IMR-90 (cell line): ENCODE data around the gene UBE2G1. TPM values are rescaled to one million over a fixed set of nuclear protein-coding genes. Genes with fewer than 3 reads are reported as not detected.

Experiments used
- ATAC-seq: fragments of 200-7000 bp; cut with Tn5 transposase; 2 replicates; pipeline ENCODE4 v1.9.1; 2020; ENCODE audit warnings: low read depth, mild to moderate bottlenecking, moderate library complexity
- BruUV-seq: library from RNA; stranded (reverse); fragments of 400-500 nt; replicated peaks from 2 replicates; lab custom pipeline; 2021; lab: Mats Ljungman, UMichigan
- CTCF ChIA-PET: fragments of 300-600 bp; formaldehyde crosslinking; extraction: SDS; loops from one replicate; lab custom pipeline; 2021; ENCODE audit warnings: antibody characterized with exemption; lab: Yijun Ruan, JAX
- POLR2A ChIA-PET: fragments of 300-600 bp; sonication (Branson Sonifier 250); formaldehyde crosslinking; loops from one replicate; lab custom pipeline; 2022; ENCODE audit warnings: antibody characterized with exemption; ENCODE audit not compliant: unreplicated experiment; lab: Charles Lee
- DNase-seq: peaks from one replicate; pipeline ENCODE4 v3.0.0; 2013
- H2AFZ ChIP-seq: replicated peaks from 2 replicates; pipeline ENCODE3; 2013; ENCODE audit warnings: low read length, mild to moderate bottlenecking; ENCODE audit not compliant: poor library complexity
- H2AK5ac ChIP-seq: 2 replicates; pipeline ENCODE4 v1.6.1; 2013; ENCODE audit warnings: low read depth, low read length, inconsistent platforms
- H2AK9ac ChIP-seq: replicated peaks from 2 replicates; pipeline ENCODE3; 2013; ENCODE audit warnings: mild to moderate bottlenecking, low read depth, low read length, moderate library complexity; ENCODE audit not compliant: poor library complexity
- H2BK120ac ChIP-seq: 2 replicates; pipeline ENCODE4 v1.6.1; 2013; ENCODE audit warnings: low read depth, low read length, inconsistent platforms
- H2BK15ac ChIP-seq: 3 replicates; pipeline ENCODE4 v1.6.1; 2013; ENCODE audit warnings: low read depth, low read length, inconsistent platforms
- H2BK20ac ChIP-seq: 2 replicates; pipeline ENCODE4 v1.6.1; 2013; ENCODE audit warnings: low read depth, mild to moderate bottlenecking, inconsistent platforms, low read length, moderate library complexity
- H2BK5ac ChIP-seq: 2 replicates; pipeline ENCODE4 v1.6.1; 2013; ENCODE audit warnings: mild to moderate bottlenecking, low read depth, low read length, inconsistent platforms; ENCODE audit not compliant: poor library complexity, severe bottlenecking
- H3K14ac ChIP-seq: replicated peaks from 2 replicates; pipeline ENCODE4 v1.6.1; 2013; ENCODE audit warnings: low read depth, low read length, inconsistent platforms
- H3K18ac ChIP-seq: 2 replicates; pipeline ENCODE4 v1.6.1; 2013; ENCODE audit warnings: low read depth, low read length, control low read depth
- H3K23ac ChIP-seq: 2 replicates; pipeline ENCODE4 v1.6.1; 2013; ENCODE audit warnings: low read depth, low read length, inconsistent platforms
- H3K27ac ChIP-seq: 2 replicates; pipeline ENCODE4 v1.5.1; 2013; ENCODE audit warnings: mild to moderate bottlenecking, control low read depth, low read length; ENCODE audit not compliant: insufficient read depth
- H3K27me3 ChIP-seq: 2 replicates; pipeline ENCODE4 v1.6.1; 2013; ENCODE audit warnings: low read length; ENCODE audit not compliant: control insufficient read depth, insufficient read depth
- H3K36me3 ChIP-seq: 2 replicates; pipeline ENCODE4 v1.6.1; 2013; ENCODE audit warnings: low read length, mixed read lengths; ENCODE audit not compliant: control insufficient read depth, insufficient read depth
- H3K4ac ChIP-seq: 2 replicates; pipeline ENCODE4 v1.6.1; 2013; ENCODE audit warnings: low read depth, low read length, inconsistent platforms
- H3K4me1 ChIP-seq: 2 replicates; pipeline ENCODE4 v1.6.1; 2013; ENCODE audit warnings: low read length, mixed read lengths; ENCODE audit not compliant: control insufficient read depth, insufficient read depth
- H3K4me2 ChIP-seq: 2 replicates; pipeline ENCODE4 v1.6.1; 2013; ENCODE audit warnings: low read depth, mild to moderate bottlenecking, control low read depth, low read length, moderate library complexity
- H3K4me3 ChIP-seq: 2 replicates; pipeline ENCODE4 v1.5.1; 2013; ENCODE audit warnings: low read depth, mild to moderate bottlenecking, control low read depth, low read length, moderate library complexity; ENCODE audit not compliant: insufficient read depth
- H3K56ac ChIP-seq: 2 replicates; pipeline ENCODE4 v1.6.1; 2013; ENCODE audit warnings: low read length, inconsistent platforms; ENCODE audit not compliant: insufficient read depth; ENCODE audit errors: extremely low read depth
- H3K79me1 ChIP-seq, 2 experiments: 2 replicates each; pipeline ENCODE4 v1.6.1; 2013; ENCODE audit warnings: low read length in 2 of 2, inconsistent platforms in 1 of 2, low read depth in 1 of 2
- H3K9ac ChIP-seq: 2 replicates; pipeline ENCODE4 v1.6.1; 2013; ENCODE audit warnings: low read depth, low read length, control low read depth
- H3K9me1 ChIP-seq: 2 replicates; pipeline ENCODE4 v1.6.1; 2013; ENCODE audit warnings: low read length, inconsistent platforms; ENCODE audit not compliant: insufficient read depth
- H3K9me3 ChIP-seq: 2 replicates; pipeline ENCODE4 v1.6.1; 2013; ENCODE audit warnings: low read length; ENCODE audit not compliant: control insufficient read depth, insufficient read depth
- H4K20me1 ChIP-seq: 2 replicates; pipeline ENCODE4 v1.6.1; 2013; ENCODE audit warnings: low read length, inconsistent platforms; ENCODE audit not compliant: insufficient read depth
- H4K5ac ChIP-seq: 2 replicates; pipeline ENCODE4 v1.6.1; 2013; ENCODE audit warnings: mild to moderate bottlenecking, low read depth, low read length, control low read depth
- H4K8ac ChIP-seq, 2 experiments: 2 replicates each; pipeline ENCODE4 v1.6.1; 2013; ENCODE audit warnings: low read depth in 2 of 2, low read length in 2 of 2, control low read depth in 1 of 2, inconsistent platforms in 1 of 2
- H4K91ac ChIP-seq: 2 replicates; pipeline ENCODE4 v1.6.1; 2013; ENCODE audit warnings: low read depth, low read length, inconsistent platforms; ENCODE audit not compliant: insufficient read depth
- BHLHE40 ChIP-seq: fragments of 150-350 bp; IDR thresholded peaks from 2 replicates; pipeline ENCODE4 v1.6.1; 2016; ENCODE audit warnings: mild to moderate bottlenecking, low read depth, low read length
- CEBPB ChIP-seq: IDR thresholded peaks from 2 replicates; pipeline ENCODE4 v1.6.1; 2012; ENCODE audit warnings: low read depth, low read length, improper control_type of control experiment
- CHD1 ChIP-seq: IDR thresholded peaks from 2 replicates; pipeline ENCODE4 v1.6.1; 2012; ENCODE audit warnings: low read depth, low read length, improper control_type of control experiment
- CTCF ChIP-seq: conservative IDR thresholded peaks from 2 replicates; pipeline ENCODE4 v1.5.1; 2012; ENCODE audit warnings: mild to moderate bottlenecking, low read depth, low read length, improper control_type of control experiment
- ELK1 ChIP-seq: fragments of 150-350 bp; IDR thresholded peaks from 2 replicates; pipeline ENCODE4 v1.6.1; 2016; ENCODE audit warnings: low read depth, mild to moderate bottlenecking, low read length, moderate library complexity, borderline replicate concordance
- FOS ChIP-seq: fragments of 150-350 bp; IDR thresholded peaks from 2 replicates; pipeline ENCODE4 v1.6.1; 2016; ENCODE audit warnings: low read depth, low read length
- MAFK ChIP-seq: IDR thresholded peaks from 2 replicates; pipeline ENCODE4 v1.6.1; 2012; ENCODE audit warnings: low read depth, low read length, improper control_type of control experiment
- MAZ ChIP-seq: IDR thresholded peaks from 2 replicates; pipeline ENCODE4 v1.6.1; 2012; ENCODE audit warnings: low read depth, mild to moderate bottlenecking, low read length, improper control_type of control experiment, moderate library complexity, borderline replicate concordance
- MXI1 ChIP-seq: IDR thresholded peaks from 2 replicates; pipeline ENCODE4 v1.6.1; 2012; ENCODE audit warnings: low read depth, mild to moderate bottlenecking, low read length, moderate library complexity, borderline replicate concordance
- NFE2L2 ChIP-seq: fragments of 150-350 bp; IDR thresholded peaks from 2 replicates; pipeline ENCODE4 v1.6.1; 2016; ENCODE audit warnings: low read depth, mild to moderate bottlenecking, low read length
- POLR2A ChIP-seq: IDR thresholded peaks from 2 replicates; pipeline ENCODE4 v1.6.1; 2012; ENCODE audit warnings: mild to moderate bottlenecking, low read depth, low read length
- RAD21 ChIP-seq: IDR thresholded peaks from 2 replicates; pipeline ENCODE4 v1.6.1; 2012; ENCODE audit warnings: low read length, improper control_type of control experiment
- RCOR1 ChIP-seq: IDR thresholded peaks from 2 replicates; pipeline ENCODE4 v1.6.1; 2012; ENCODE audit warnings: mild to moderate bottlenecking, low read length, improper control_type of control experiment; ENCODE audit not compliant: insufficient replicate concordance
- RFX5 ChIP-seq: IDR thresholded peaks from 2 replicates; pipeline ENCODE4 v1.8.0; 2012; ENCODE audit warnings: low read depth, mild to moderate bottlenecking, low read length, moderate library complexity
- SMC3 ChIP-seq: fragments of 150-350 bp; IDR thresholded peaks from 2 replicates; pipeline ENCODE4 v1.6.1; 2016; ENCODE audit warnings: low read depth, mild to moderate bottlenecking, antibody characterized with exemption, low read length, moderate library complexity
- USF2 ChIP-seq: fragments of 150-350 bp; IDR thresholded peaks from 2 replicates; pipeline ENCODE4 v1.6.1; 2017; ENCODE audit warnings: mild to moderate bottlenecking, antibody characterized with exemption, low read length, low read depth
- WGBS, 2 experiments: methylation state at CpG; one replicate each; pipeline versions ENCODE4 v1.1.5 to v1.1.7; 2013; ENCODE audit warnings: missing lambda C conversion rate in 2 of 2; ENCODE audit not compliant: insufficient read length in 1 of 2; ENCODE audit errors: extremely low coverage in 2 of 2; 5-methylcytosine and 5-hydroxymethylcytosine counted together
- dilution Hi-C: fragments of 300-500 bp; cut with HindIII; formaldehyde crosslinking; loops from one replicate; pipeline ENCODE4 v1.14.3; 2018; ENCODE audit warnings: low sequenced_read_pairs; ENCODE audit not compliant: unreplicated experiment
- in situ Hi-C: fragments of 300-500 bp; cut with MboI; formaldehyde crosslinking; loops from 3 replicates; pipeline ENCODE4 v1.14.3; 2019; ENCODE audit warnings: low sequenced_read_pairs, inconsistent platforms, mixed read lengths
- intact Hi-C: fragments of 100-400 bp; cut with micrococcal nuclease; formaldehyde crosslinking; loops from 2 replicates; pipeline ENCODE4 v1.10.0; 2022
- polyA plus RNA-seq, 3 experiments: library from polyadenylated mRNA; depleted of rRNA; stranded (reverse); fragments of >200 nt; gene quantifications; 2 replicates each; pipeline ENCODE4 v1.2.3, GENCODE V29; 2012; ENCODE audit warnings: low replicate concordance in 1 of 3
- total RNA-seq: library from RNA; depleted of rRNA; stranded (reverse); fragments of >200 nt; gene quantifications from 2 replicates; pipeline ENCODE4 v1.2.3, GENCODE V29; 2012

UBE2G1 gene
- total and polyA plus RNA-seq, 2 of the 4 experiments (the other 2 are of a cell fraction): 26.3 to 26.6 TPM

GRCh38 chr17:4324463-4324862, 42.0 kb downstream of the UBE2G1 start:
- Histone ChIP-seq H3K9me3 (no peaks in the 10 kb centered on the region), H3K27me3 (no peaks in the 10 kb centered on the region), H3K9me1 (peaks cover 12% of the 10 kb centered on the region), H4K5ac (no peak overlapping the region), H4K91ac (no peak overlapping the region), H3K36me3 (no peaks in the 10 kb centered on the region; the same call in 1 of the 2 replicates), H3K23ac (no peak overlapping the region), H2BK20ac (no peak overlapping the region), H3K27ac (no peak overlapping the region), H2BK120ac (no peak overlapping the region), H3K4me1 (peaks cover 9% of the 10 kb centered on the region), H2BK5ac (no peak overlapping the region), H3K56ac (no peak overlapping the region), H3K14ac (no peak overlapping the region), H3K4me3 (no peak overlapping the region), H4K20me1 (peaks cover 66% of the 10 kb centered on the region), H3K79me1 (peaks cover 23 to 65% of the 10 kb centered on the region in 2 experiments), H4K8ac (no peak overlapping the region), H3K4ac (no peak overlapping the region), H2AK9ac (no peak overlapping the region), H3K9ac (no peak overlapping the region), H2AK5ac (no peak overlapping the region), H3K4me2 (no peak overlapping the region), H2BK15ac (no peak overlapping the region), H2AFZ (no peak overlapping the region), H3K18ac (no peak overlapping the region)
- no peak for DNase-seq
- CTCF ChIA-PET: no interaction called here
- no peak for ATAC-seq
- TF ChIP-seq BHLHE40 (no peak), SMC3 (no peak), ELK1 (no peak), MXI1 (no peak), MAZ (no peak), USF2 (no peak), POLR2A (no peak), CTCF (no peak), CHD1 (no peak), NFE2L2 (no peak), RCOR1 (no peak), FOS (no peak), RFX5 (no peak), RAD21 (no peak), CEBPB (no peak), MAFK (no peak)
- POLR2A ChIA-PET: no interaction called here
- WGBS, 2 experiments: 100% methylated on average over 1 of the region's 7 CpGs; no CpG with 5 or more reads in 1 of the 2 experiments
- in situ Hi-C loops: no loop called here
- dilution Hi-C loops: no loop called here
- intact Hi-C loops: no loop called here
- BruUV-seq: no TSS peak
